Astrocyte of the spinal cord (primary cell): ENCODE measurements around the gene C1orf198.

Experiments used
- DNase-seq: peaks from one replicate; pipeline ENCODE4 v3.0.0; 2011; ENCODE audit warnings: low read depth, low spot score
- H3K4me3 ChIP-seq: 2 replicates; pipeline ENCODE4 v1.5.1; 2011; ENCODE audit warnings: low read depth, mild to moderate bottlenecking, low read length, moderate library complexity
- CTCF ChIP-seq: IDR thresholded peaks from 2 replicates; pipeline ENCODE4 v1.5.1; 2012; ENCODE audit warnings: low read depth, mild to moderate bottlenecking, low read length, inconsistent platforms
- in situ Hi-C: cut with HindIII; loops from 2 replicates; pipeline ENCODE4 v1.10.0; 2017; ENCODE audit warnings: low sequenced_read_pairs

The C1orf198 gene

GRCh38 chr1:230909974-230910754 lies 41.8 kb upstream of the C1orf198 start:
- in situ Hi-C loops: no loop called here
- no peak for DNase-seq
- no peak for TF ChIP-seq CTCF
- no peak overlapping the region for H3K4me3 ChIP-seq

- in situ Hi-C loops: no loop called here
- no peak overlapping the region for H3K4me3 ChIP-seq
- TF ChIP-seq CTCF: no peak
- DNase-seq: no peak
Measured at GRCh38 chr1:230907472-230908205, 39.3 kb upstream of the C1orf198 start.

GRCh38 chr1:230906226-230906625 lies 37.9 kb upstream of the C1orf198 start:
- TF ChIP-seq CTCF: no peak
- H3K4me3 ChIP-seq: no peak overlapping the region
- in situ Hi-C loops: no loop called here
- no peak for DNase-seq

- no peak for TF ChIP-seq CTCF
- in situ Hi-C loops: no loop called here
- DNase-seq: peak; percentile 65
- no peak overlapping the region for H3K4me3 ChIP-seq
Measured at GRCh38 chr1:230905733-230906132, 37.4 kb upstream of the C1orf198 start.

GRCh38 chr1:230902349-230902923 lies 34.1 kb upstream of the C1orf198 start:
- no peak for TF ChIP-seq CTCF
- no peak overlapping the region for H3K4me3 ChIP-seq
- in situ Hi-C loops: no loop called here
- DNase-seq: no peak

- no peak for TF ChIP-seq CTCF
- in situ Hi-C loops: no loop called here
Measured at GRCh38 chr1:230901671-230902070, 33.4 kb upstream of the C1orf198 start.

More at GRCh38 chr1:230901671-230902070, 33.4 kb upstream of the C1orf198 start:
- no peak overlapping the region for H3K4me3 ChIP-seq
- no peak for DNase-seq
